ENCODE results near the gene SCNN1G. TPM values are rescaled to one million over a fixed set of nuclear protein-coding genes. Genes with fewer than 3 reads are reported as not detected.
A peak's percentile ranks its signal among the peaks of the same experiment; 100 is the strongest.

SCNN1G gene
- total and polyA plus RNA-seq, 2 of the 13 experiments (the other 11 are each of a cell fraction or from before 2014, with no cell fraction given): not detected

DNA sequence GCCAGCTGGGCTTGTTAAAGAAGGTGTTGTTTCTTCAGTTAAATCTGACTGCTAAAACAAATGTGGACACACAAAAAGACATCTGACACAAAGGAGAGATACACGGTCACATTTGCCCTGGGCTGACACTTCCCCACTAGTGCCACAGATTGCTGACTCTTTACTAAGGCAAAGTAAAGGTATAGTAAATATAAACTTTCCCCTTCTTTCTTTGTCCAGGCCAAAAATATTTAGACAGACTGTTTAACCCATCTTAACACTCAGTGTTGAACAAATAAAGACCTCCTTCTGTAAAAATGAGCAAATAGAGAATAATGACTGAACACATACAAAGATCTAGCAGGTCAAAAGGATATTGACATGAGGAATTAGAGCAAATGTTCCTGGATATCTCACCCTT lies 58.4 kb downstream of the SCNN1G start (continued):
- no peak for TF ChIP-seq ZBTB26 (CRISPR knock-in tag; IDR thresholded peaks at IDR 0.05; ENCODE audit: borderline replicate concordance)
- no peak for TF ChIP-seq ZBTB4 (CRISPR knock-in tag; IDR thresholded peaks at IDR 0.05; ENCODE audit: borderline replicate concordance)
- no peak for TF ChIP-seq GPBP1L1 (CRISPR knock-in tag; IDR thresholded peaks at IDR 0.05)
- TF ChIP-seq CREM (IDR thresholded peaks at IDR 0.05): peak; percentile 41; the same call in 1 of the 2 replicates
- TF ChIP-seq CREM (CRISPR knock-in tag; IDR thresholded peaks at IDR 0.05): no peak
- TF ChIP-seq, protein P1, sequence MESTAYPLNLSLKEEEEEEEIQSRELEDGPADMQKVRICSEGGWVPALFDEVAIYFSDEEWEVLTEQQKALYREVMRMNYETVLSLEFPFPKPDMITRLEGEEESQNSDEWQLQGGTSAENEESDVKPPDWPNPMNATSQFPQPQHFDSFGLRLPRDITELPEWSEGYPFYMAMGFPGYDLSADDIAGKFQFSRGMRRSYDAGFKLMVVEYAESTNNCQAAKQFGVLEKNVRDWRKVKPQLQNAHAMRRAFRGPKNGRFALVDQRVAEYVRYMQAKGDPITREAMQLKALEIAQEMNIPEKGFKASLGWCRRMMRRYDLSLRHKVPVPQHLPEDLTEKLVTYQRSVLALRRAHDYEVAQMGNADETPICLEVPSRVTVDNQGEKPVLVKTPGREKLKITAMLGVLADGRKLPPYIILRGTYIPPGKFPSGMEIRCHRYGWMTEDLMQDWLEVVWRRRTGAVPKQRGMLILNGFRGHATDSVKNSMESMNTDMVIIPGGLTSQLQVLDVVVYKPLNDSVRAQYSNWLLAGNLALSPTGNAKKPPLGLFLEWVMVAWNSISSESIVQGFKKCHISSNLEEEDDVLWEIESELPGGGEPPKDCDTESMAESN (CRISPR knock-in tag; conservative IDR thresholded peaks at IDR 0.05): no peak
- TF ChIP-seq HNRNPLL (IDR thresholded peaks at IDR 0.05; ENCODE audit: low read depth, low read length, poor library complexity, severe bottlenecking): no peak
- no peak for TF ChIP-seq GATAD1 (CRISPR knock-in tag; IDR thresholded peaks at IDR 0.05)
- TF ChIP-seq BHLHE40 (IDR thresholded peaks at IDR 0.05; ENCODE audit: low read length): no peak
- TF ChIP-seq ZNF30 (CRISPR knock-in tag; IDR thresholded peaks at IDR 0.05): no peak
- TF ChIP-seq ADNP (CRISPR knock-in tag; IDR thresholded peaks at IDR 0.05): no peak
- TF ChIP-seq ZNF597 (CRISPR knock-in tag; IDR thresholded peaks at IDR 0.05): no peak
- no peak for TF ChIP-seq SRF (IDR thresholded peaks at IDR 0.05; ENCODE audit: low read depth, low read length)
- no peak for TF ChIP-seq FOXA1 (IDR thresholded peaks at IDR 0.05)
- TF ChIP-seq FOXA1 (CRISPR knock-in tag; IDR thresholded peaks at IDR 0.05): peak; percentile 77
- TF ChIP-seq ZNF761 (CRISPR knock-in tag; conservative IDR thresholded peaks at IDR 0.05): no peak
- TF ChIP-seq ZNF274 (CRISPR knock-in tag; IDR thresholded peaks at IDR 0.05): no peak

All from HepG2 (cell line).